Retina (tissue), 1 donor: ENCODE results near the gene GLB1L3.

Source experiments
- DNase-seq: peaks from one replicate; pipeline ENCODE4 v3.0.0-alpha.2; 2016

GLB1L3 gene

DNA sequence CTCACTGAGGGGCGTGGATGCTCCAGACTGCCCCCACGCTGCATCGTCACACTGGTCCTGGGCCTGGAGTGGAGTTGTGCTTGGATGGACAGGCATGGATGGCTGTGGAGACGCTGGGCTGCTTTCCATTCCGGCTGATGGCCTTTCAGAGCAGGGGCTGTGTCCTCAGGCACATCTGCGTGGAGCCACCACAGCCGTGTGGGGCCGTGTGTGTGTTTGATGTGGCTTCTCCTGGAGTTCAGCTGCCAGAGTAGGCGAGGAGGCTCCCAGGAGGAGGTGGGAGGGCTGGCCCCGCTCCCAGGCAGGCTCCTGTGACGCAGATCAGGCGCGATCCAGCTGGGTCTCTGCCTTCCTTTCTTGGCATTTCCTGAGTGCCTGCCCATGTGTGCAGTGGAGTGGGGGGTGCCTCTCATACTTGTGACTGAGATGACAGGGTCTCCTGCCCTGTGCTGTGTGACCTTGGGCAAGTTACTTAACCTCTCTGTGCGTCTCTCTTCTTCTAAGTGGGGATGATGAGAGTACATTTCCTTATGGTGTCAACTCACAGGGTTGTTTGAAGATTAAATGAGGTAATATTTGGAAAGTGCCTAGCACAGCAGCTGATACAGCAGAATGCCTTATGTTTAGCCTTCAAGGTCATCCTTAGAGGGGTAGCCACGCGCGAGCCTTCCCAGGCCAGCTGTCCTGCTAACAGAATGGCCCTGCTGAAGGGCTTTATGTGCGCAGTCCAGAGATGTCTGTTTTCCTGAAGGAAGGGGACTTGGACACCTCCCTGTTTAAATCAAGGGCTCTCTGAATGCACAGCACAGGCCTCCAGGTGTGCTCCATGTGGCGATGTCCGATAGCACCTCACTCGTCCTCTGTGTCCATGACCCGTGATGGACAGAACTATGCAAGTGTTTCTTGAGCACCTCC, 89.1 kb downstream of the GLB1L3 start:
- DNase-seq: no peak

DNA sequence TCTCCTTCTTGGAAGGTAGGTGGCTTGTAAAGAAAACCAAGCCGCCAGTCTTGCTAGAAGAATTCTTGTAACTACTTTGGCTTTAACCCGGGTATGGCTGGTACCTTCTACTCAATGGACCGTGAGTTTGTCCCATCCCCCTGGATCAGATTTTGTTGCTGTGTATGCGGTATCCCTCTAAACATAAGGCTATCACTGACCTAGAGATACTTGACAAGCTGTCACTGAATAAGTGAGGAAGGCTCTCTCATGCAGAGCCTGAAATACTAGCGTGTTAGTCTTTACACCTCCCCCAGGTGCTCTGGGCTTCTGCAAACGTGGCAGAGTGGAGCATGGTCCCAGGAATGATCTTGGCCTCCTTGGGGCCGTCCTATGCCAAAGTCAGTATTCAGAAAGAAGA, 90.1 kb downstream of the GLB1L3 start:
- DNase-seq: no peak

DNA sequence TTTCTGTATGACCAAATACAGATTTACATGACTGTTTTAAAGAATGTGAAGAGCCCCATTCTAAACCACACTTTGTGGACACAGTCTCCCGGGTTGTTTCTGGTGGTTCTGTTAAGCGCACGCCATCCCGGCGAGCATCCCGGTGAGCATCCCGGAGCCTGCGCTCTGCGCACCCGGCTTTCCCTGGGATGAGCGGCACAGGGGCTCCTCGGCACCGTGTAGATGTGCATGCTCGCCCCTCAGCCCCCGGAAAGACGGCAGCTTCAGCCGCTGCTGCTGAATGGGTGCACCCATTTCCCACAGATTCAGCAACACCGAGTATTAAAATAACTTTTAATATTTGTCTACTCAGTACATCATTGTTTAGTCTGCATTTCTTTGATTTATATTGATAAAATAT, 91.6 kb downstream of the GLB1L3 start:
- no peak for DNase-seq
